GM23338 (cell line): ENCODE results near the gene CGRRF1. TPM values are rescaled to one million over a fixed set of nuclear protein-coding genes. Genes with fewer than 3 reads are reported as not detected.

Source experiments
- ATAC-seq: fragments of 200-7000 bp; cut with Tn5 transposase; 3 replicates; pipeline ENCODE4 v1.9.1; 2020
- DNase-seq: peaks from one replicate; pipeline ENCODE4 v3.0.0-alpha.2; 2015; ENCODE audit warnings: low spot score
- H2AFZ ChIP-seq: fragments of 200-600 bp; sonication (generic); 2 replicates; pipeline ENCODE4 v1.8.0; 2016; ENCODE audit warnings: antibody characterized with exemption, mild to moderate bottlenecking, moderate library complexity
- H3F3A ChIP-seq: fragments of 200-600 bp; sonication (generic); replicated peaks from 2 replicates; pipeline ENCODE4 v1.8.0; 2017; ENCODE audit warnings: antibody characterized with exemption, mixed run types, low read depth
- H3K27ac ChIP-seq: fragments of 200-600 bp; sonication (generic); 2 replicates; pipeline ENCODE4 v1.6.1; 2016; ENCODE audit warnings: low read depth
- H3K27me3 ChIP-seq: fragments of 200-600 bp; sonication (generic); 2 replicates; pipeline ENCODE4 v1.8.0; 2016; ENCODE audit warnings: mild to moderate bottlenecking, mixed run types, moderate library complexity; ENCODE audit not compliant: insufficient read depth
- H3K36me3 ChIP-seq: fragments of 200-600 bp; sonication (generic); 2 replicates; pipeline ENCODE4 v1.8.0; 2016; ENCODE audit warnings: mild to moderate bottlenecking; ENCODE audit not compliant: insufficient read depth
- H3K4me1 ChIP-seq: fragments of 200-600 bp; sonication (generic); 2 replicates; pipeline ENCODE4 v1.8.0; 2016; ENCODE audit warnings: mild to moderate bottlenecking, moderate library complexity; ENCODE audit not compliant: insufficient read depth
- H3K4me2 ChIP-seq: fragments of 200-600 bp; sonication (generic); 2 replicates; pipeline ENCODE4 v1.7.1; 2017; ENCODE audit warnings: mixed run types
- H3K4me3 ChIP-seq: fragments of 200-600 bp; sonication (generic); 2 replicates; pipeline ENCODE4 v1.6.1; 2016; ENCODE audit warnings: mixed run types
- H3K79me2 ChIP-seq: fragments of 200-600 bp; sonication (generic); replicated peaks from 2 replicates; pipeline ENCODE4 v1.8.0; 2017; ENCODE audit warnings: mild to moderate bottlenecking; ENCODE audit not compliant: insufficient read depth
- H3K9me2 ChIP-seq: fragments of 200-600 bp; sonication (generic); 2 replicates; pipeline ENCODE4 v1.8.0; 2017; ENCODE audit not compliant: insufficient read depth
- H4K20me1 ChIP-seq: fragments of 200-600 bp; sonication (generic); replicated peaks from 2 replicates; pipeline ENCODE4 v1.8.0; 2017; ENCODE audit warnings: mild to moderate bottlenecking; ENCODE audit not compliant: insufficient read depth
- H3K27ac Mint-ChIP-seq: 2 replicates; pipeline ENCODE4 v1.8.0; 2020; ENCODE audit warnings: inconsistent platforms, mild to moderate bottlenecking, moderate library complexity, mixed read lengths
- H3K27me3 Mint-ChIP-seq: 3 replicates; pipeline ENCODE4 v1.8.0; 2022; ENCODE audit warnings: low read depth, mild to moderate bottlenecking, moderate library complexity, mixed read lengths, inconsistent platforms; ENCODE audit not compliant: insufficient read depth, poor library complexity
- H3K36me3 Mint-ChIP-seq: 3 replicates; pipeline ENCODE4 v1.8.0; 2021; ENCODE audit warnings: low read depth, mild to moderate bottlenecking, inconsistent platforms, moderate library complexity, mixed read lengths
- H3K4me1 Mint-ChIP-seq: 3 replicates; pipeline ENCODE4 v1.8.0; 2020; ENCODE audit warnings: mild to moderate bottlenecking, inconsistent platforms, mixed read lengths
- H3K4me3 Mint-ChIP-seq: 3 replicates; pipeline ENCODE4 v1.8.0; 2021; ENCODE audit warnings: moderate library complexity, mild to moderate bottlenecking, inconsistent platforms, mixed read lengths
- H3K9me3 Mint-ChIP-seq: 3 replicates; pipeline ENCODE4 v1.8.0; 2020; ENCODE audit warnings: moderate library complexity, mild to moderate bottlenecking, inconsistent platforms, mixed read lengths
- CREB1 ChIP-seq: fragments of 250-450 bp; sonication (Bioruptor Pico); IDR thresholded peaks from 2 replicates; pipeline ENCODE4 v1.5.0; 2020; ENCODE audit warnings: low read depth, mild to moderate bottlenecking, moderate library complexity
- EZH2 ChIP-seq: fragments of 200-600 bp; sonication (generic); IDR thresholded peaks from one replicate; pipeline ENCODE4 v1.8.0; 2017; ENCODE audit warnings: antibody characterized with exemption, mild to moderate bottlenecking, low read depth; ENCODE audit not compliant: unreplicated experiment
- JUNB ChIP-seq: IDR thresholded peaks from one replicate; pipeline ENCODE4 v1.6.1; 2016; ENCODE audit warnings: antibody characterized with exemption; ENCODE audit not compliant: unreplicated experiment
- POLR2AphosphoS5 ChIP-seq: IDR thresholded peaks from 2 replicates; pipeline ENCODE4 v1.6.1; 2016; ENCODE audit warnings: antibody characterized with exemption, low read depth
- STAT1 ChIP-seq: IDR thresholded peaks from one replicate; pipeline ENCODE4 v1.6.1; 2016; ENCODE audit warnings: antibody characterized with exemption; ENCODE audit not compliant: unreplicated experiment
- ZNF114 ChIP-seq: fragments of 250-450 bp; sonication (Bioruptor Pico); IDR thresholded peaks from 2 replicates; pipeline ENCODE4 v1.5.0; 2020; ENCODE audit warnings: mild to moderate bottlenecking, moderate library complexity
- polyA plus RNA-seq: library from polyadenylated mRNA; unstranded; fragments of >200 nt; fragmentation: Nextera tagmentation; extraction: Ambion mirVana; gene quantifications from 2 replicates; pipeline ENCODE4 v1.2.1, GENCODE V29; 2016
- total RNA-seq: library from RNA; depleted of rRNA; stranded (reverse); fragments of >200 nt; shearing (Covaris generic); gene quantifications from 2 replicates; pipeline ENCODE4 v1.2.3, GENCODE V29; 2014
- TF ChIP-seq, protein P1 (sequence below), 2 experiments: fragments of 200-600 bp in 1 of 2; sonication (generic) in 1 of 2; conservative IDR thresholded peaks; 2 replicates each; pipeline versions ENCODE4 v1.5.1 to v1.6.1; 2016 to 2017; ENCODE audit warnings: antibody characterized with exemption in 2 of 2, low read depth in 2 of 2, mild to moderate bottlenecking in 2 of 2, moderate library complexity in 1 of 2
- TF ChIP-seq, protein P2 (sequence below): IDR thresholded peaks from one replicate; pipeline ENCODE4 v1.6.1; 2018; ENCODE audit warnings: antibody characterized with exemption; ENCODE audit not compliant: unreplicated experiment
- TF ChIP-seq, protein P3 (sequence below): IDR thresholded peaks from 2 replicates; pipeline ENCODE4 v1.6.1; 2016; ENCODE audit warnings: antibody characterized with exemption

The CGRRF1 gene
- total and polyA plus RNA-seq, 2 experiments from 2014 or later, result 18.8 to 28.3 TPM

DNA sequence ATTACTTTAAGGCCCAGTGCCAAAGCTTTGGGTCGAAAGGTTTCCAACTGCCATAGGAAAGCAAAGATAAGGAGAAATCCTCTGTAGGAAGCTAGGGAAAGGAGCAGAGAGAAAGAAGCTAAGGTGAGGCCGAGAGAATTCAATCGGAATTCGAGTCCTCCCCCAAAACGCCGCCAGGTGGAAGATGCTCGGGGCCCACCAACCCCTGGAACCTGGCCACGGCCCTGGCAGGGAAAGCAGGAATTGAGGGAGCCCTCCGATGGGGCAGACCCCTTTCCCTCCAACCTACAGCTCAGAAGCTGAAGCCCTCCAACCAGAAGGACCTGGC, 21.4 kb upstream of the CGRRF1 start:
- H3F3A ChIP-seq, result 0 out of 2 replicates have a peak, but pooled peaks cover 5% of the 10 kb centered on the region
- no peak for TF ChIP-seq ZNF114
- TF ChIP-seq, protein P1, sequence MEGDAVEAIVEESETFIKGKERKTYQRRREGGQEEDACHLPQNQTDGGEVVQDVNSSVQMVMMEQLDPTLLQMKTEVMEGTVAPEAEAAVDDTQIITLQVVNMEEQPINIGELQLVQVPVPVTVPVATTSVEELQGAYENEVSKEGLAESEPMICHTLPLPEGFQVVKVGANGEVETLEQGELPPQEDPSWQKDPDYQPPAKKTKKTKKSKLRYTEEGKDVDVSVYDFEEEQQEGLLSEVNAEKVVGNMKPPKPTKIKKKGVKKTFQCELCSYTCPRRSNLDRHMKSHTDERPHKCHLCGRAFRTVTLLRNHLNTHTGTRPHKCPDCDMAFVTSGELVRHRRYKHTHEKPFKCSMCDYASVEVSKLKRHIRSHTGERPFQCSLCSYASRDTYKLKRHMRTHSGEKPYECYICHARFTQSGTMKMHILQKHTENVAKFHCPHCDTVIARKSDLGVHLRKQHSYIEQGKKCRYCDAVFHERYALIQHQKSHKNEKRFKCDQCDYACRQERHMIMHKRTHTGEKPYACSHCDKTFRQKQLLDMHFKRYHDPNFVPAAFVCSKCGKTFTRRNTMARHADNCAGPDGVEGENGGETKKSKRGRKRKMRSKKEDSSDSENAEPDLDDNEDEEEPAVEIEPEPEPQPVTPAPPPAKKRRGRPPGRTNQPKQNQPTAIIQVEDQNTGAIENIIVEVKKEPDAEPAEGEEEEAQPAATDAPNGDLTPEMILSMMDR (conservative IDR thresholded peaks at IDR 0.05; ENCODE audit: low read depth in 2 of 2), result peak in 1 of 2 experiments; percentile 33; a peak in 2 of 4 replicates
- no peaks in the 10 kb centered on the region for H3K27me3 ChIP-seq
- H3K4me3 Mint-ChIP-seq, result peak overlapping the region; percentile 81
- H3K36me3 ChIP-seq, result no peaks in the 10 kb centered on the region
- peak overlapping the region; percentile 1; the same call in 1 of the 2 replicates for H2AFZ ChIP-seq
- peak overlapping the region; percentile 99 for H3K27ac ChIP-seq
- H3K4me3 ChIP-seq, result peak overlapping the region; percentile 61
- H3K27ac Mint-ChIP-seq, result peak overlapping the region; percentile 95
- peaks cover 38% of the 10 kb centered on the region for H3K4me1 Mint-ChIP-seq
- ATAC-seq (peak; percentile 73), DNase-seq (peak; percentile 84)
- H3K4me2 ChIP-seq, result peak overlapping the region; percentile 80
- H4K20me1 ChIP-seq, result 0 out of 2 replicates have a peak, but pooled peaks cover 5% of the 10 kb centered on the region
- H3K9me2 ChIP-seq, result no peaks in the 10 kb centered on the region
- peaks cover 50% of the 10 kb centered on the region for H3K79me2 ChIP-seq
- H3K27me3 Mint-ChIP-seq, result peaks cover 18% of the 10 kb centered on the region
- H3K36me3 Mint-ChIP-seq, result peaks cover 8% of the 10 kb centered on the region; the same call in 2 of the 3 replicates
- no peaks in the 10 kb centered on the region; the same call in 2 of the 3 replicates for H3K9me3 Mint-ChIP-seq
- H3K4me1 ChIP-seq, result peaks cover 24% of the 10 kb centered on the region

DNA sequence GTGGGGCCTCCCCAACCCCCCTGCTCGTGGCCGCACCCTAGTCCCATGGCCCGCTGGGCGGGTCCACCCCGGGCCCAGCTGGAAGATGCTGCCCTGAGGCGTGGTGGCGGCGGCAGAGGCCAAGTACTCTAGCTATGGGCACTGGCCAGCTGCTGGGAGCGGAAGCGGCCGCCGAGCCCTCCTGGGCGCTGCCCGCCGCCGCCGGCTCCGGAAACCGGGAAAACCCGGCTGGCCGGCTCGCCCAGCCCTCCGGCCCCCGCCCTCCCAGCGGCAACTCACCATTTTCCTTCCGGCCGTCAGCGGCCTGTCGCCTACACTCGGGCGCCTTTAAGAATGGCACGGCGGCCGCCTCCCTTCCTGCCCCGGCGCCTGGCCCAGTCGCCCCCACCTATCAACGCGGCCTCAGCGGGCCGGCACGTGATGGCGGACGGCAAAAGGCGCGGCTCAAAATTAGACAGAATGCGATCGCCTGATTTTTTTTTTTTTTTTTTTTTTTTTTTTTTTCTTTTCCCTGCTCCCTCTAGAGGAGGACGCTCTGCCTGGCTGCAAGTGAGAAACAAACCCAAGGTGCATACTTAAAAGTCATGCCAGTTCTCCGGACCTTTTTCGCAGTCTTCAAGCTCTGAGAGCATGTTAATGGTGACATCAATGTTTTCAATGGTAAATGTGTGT, 20.9 kb upstream of the CGRRF1 start, which contains the start of gene GMFB:
Gene GMFB (minus strand): TSS at position 335 of the 672 bp plus-strand sequence. CDS start 53 bp downstream, at position 282.
- peaks cover 24% of the 10 kb centered on the region for H3K4me1 ChIP-seq
- peak within 1 kb of the TSS; percentile 80 for H3K4me2 ChIP-seq
- peak; percentile 86 for ATAC-seq
- peak within 1 kb of the TSS; percentile 81 for H3K4me3 Mint-ChIP-seq
- peaks cover 20% of the 10 kb centered on the region for H3K27me3 Mint-ChIP-seq
- no peaks in the 10 kb centered on the region for H3K9me2 ChIP-seq
- peak within 1 kb of the TSS; percentile 94; the same call in 1 of the 2 replicates for H2AFZ ChIP-seq
- H3K4me3 ChIP-seq, result peak within 1 kb of the TSS; percentile 61
- H3K4me1 Mint-ChIP-seq, result peaks cover 41% of the 10 kb centered on the region
- no peaks in the 10 kb centered on the region for H3K27me3 ChIP-seq
- peak within 1 kb of the TSS; percentile 99 for H3K27ac ChIP-seq
- H3F3A ChIP-seq, result 0 out of 2 replicates have a peak, but pooled peaks cover 5% of the 10 kb centered on the region
- peaks cover 8% of the 10 kb centered on the region; the same call in 2 of the 3 replicates for H3K36me3 Mint-ChIP-seq
- H3K79me2 ChIP-seq, result peaks cover 45% of the 10 kb centered on the region
- 0 out of 2 replicates have a peak, but pooled peaks cover 5% of the 10 kb centered on the region for H4K20me1 ChIP-seq
- DNase-seq, result peak; percentile 91
- no peaks in the 10 kb centered on the region; the same call in 2 of the 3 replicates for H3K9me3 Mint-ChIP-seq
- peak within 1 kb of the TSS; percentile 95 for H3K27ac Mint-ChIP-seq
- H3K36me3 ChIP-seq, result no peaks in the 10 kb centered on the region
- TF ChIP-seq STAT1, result no peak
- no peak for TF ChIP-seq JUNB
- TF ChIP-seq, protein P2, sequence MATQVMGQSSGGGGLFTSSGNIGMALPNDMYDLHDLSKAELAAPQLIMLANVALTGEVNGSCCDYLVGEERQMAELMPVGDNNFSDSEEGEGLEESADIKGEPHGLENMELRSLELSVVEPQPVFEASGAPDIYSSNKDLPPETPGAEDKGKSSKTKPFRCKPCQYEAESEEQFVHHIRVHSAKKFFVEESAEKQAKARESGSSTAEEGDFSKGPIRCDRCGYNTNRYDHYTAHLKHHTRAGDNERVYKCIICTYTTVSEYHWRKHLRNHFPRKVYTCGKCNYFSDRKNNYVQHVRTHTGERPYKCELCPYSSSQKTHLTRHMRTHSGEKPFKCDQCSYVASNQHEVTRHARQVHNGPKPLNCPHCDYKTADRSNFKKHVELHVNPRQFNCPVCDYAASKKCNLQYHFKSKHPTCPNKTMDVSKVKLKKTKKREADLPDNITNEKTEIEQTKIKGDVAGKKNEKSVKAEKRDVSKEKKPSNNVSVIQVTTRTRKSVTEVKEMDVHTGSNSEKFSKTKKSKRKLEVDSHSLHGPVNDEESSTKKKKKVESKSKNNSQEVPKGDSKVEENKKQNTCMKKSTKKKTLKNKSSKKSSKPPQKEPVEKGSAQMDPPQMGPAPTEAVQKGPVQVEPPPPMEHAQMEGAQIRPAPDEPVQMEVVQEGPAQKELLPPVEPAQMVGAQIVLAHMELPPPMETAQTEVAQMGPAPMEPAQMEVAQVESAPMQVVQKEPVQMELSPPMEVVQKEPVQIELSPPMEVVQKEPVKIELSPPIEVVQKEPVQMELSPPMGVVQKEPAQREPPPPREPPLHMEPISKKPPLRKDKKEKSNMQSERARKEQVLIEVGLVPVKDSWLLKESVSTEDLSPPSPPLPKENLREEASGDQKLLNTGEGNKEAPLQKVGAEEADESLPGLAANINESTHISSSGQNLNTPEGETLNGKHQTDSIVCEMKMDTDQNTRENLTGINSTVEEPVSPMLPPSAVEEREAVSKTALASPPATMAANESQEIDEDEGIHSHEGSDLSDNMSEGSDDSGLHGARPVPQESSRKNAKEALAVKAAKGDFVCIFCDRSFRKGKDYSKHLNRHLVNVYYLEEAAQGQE, result no peak
- TF ChIP-seq CREB1, result peak; percentile 54
- peak; percentile 74 for TF ChIP-seq POLR2AphosphoS5
- no peak for TF ChIP-seq EZH2
- TF ChIP-seq, protein P1 (conservative IDR thresholded peaks at IDR 0.05; ENCODE audit: low read depth in 2 of 2), result peak; percentile 23 to 26; a peak in 3 of 4 replicates
- no peak for TF ChIP-seq ZNF114
- TF ChIP-seq, protein P3, sequence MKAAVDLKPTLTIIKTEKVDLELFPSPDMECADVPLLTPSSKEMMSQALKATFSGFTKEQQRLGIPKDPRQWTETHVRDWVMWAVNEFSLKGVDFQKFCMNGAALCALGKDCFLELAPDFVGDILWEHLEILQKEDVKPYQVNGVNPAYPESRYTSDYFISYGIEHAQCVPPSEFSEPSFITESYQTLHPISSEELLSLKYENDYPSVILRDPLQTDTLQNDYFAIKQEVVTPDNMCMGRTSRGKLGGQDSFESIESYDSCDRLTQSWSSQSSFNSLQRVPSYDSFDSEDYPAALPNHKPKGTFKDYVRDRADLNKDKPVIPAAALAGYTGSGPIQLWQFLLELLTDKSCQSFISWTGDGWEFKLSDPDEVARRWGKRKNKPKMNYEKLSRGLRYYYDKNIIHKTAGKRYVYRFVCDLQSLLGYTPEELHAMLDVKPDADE, result no peak; the same call in 1 of the 2 replicates
